Measurements from ENCODE around the gene ACAA2. TPM values are rescaled to one million over a fixed set of nuclear protein-coding genes. Genes with fewer than 3 reads are reported as not detected.
A peak's percentile ranks its signal among the peaks of the same experiment; 100 is the strongest.

ACAA2 gene
- total and polyA plus RNA-seq, 4 donors: 38.6 to 57.0 (median 47.8) TPM

DNA sequence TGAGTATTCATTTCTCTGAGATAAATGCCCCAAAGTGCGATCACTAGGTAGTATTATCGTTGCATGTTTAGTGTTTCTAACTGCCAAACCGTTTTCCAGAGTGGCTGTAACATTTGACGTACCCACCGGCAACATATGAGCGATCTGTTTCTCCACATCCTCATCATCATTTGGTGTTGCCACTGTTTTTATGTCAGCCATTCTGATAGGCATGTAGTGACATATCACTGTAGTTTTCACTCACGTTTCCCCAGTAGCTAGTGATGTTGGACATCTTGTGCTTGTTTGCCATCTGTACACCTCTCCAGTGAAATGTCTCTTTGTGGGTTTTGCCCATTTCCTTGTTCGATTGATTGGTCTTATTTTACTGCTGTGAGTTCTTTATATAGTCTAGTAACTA, 63.8 kb downstream of the ACAA2 start:
- Histone ChIP-seq H3K36me3 (ENCODE audit: control insufficient read depth, insufficient read depth, low read length) (no peaks in the 10 kb centered on the region), H3K4me1 (ENCODE audit: control insufficient read depth, insufficient read depth, low read length) (no peaks in the 10 kb centered on the region), H3K27me3 (ENCODE audit: control insufficient read depth, insufficient read depth, low read length) (no peaks in the 10 kb centered on the region), H3K27ac (ENCODE audit: low read depth, low read length) (no peak overlapping the region), H3K9me3 (ENCODE audit: control insufficient read depth, insufficient read depth, low read length) (no peaks in the 10 kb centered on the region), H3K4me3 (ENCODE audit: low read depth, low read length) (no peak overlapping the region)
- 76% methylated on average over 6 of the region's 8 CpGs for WGBS (ENCODE audit: insufficient coverage)
- DNase-seq (ENCODE audit: low read depth in 4 of 6, low spot score in 6 of 6): peak in 1 of 6 donors; percentile 9

DNA sequence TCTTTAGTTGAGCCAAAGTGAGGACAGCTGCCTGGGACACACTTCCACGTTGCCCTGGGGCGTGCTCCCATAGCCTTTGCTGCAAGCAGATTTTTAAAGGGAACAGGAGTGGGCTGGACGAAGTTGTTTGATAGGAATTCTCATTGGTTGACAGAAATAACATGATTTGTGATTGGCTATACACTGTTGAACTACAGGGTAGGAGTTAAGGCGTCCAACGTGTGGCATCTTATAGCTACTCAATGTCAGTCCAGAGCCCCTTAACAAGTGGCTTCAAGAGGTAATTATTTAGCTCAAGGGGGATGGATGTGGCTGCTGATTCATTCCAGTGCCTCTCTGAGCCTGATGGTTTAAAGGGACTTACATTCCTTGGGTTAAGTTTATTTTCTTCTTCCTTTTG, 65.5 kb downstream of the ACAA2 start:
- Histone ChIP-seq H3K4me3 (ENCODE audit: low read depth, low read length) (no peak overlapping the region), H3K27me3 (ENCODE audit: control insufficient read depth, insufficient read depth, low read length) (no peaks in the 10 kb centered on the region), H3K9me3 (ENCODE audit: control insufficient read depth, insufficient read depth, low read length) (no peaks in the 10 kb centered on the region), H3K36me3 (ENCODE audit: control insufficient read depth, insufficient read depth, low read length) (no peaks in the 10 kb centered on the region), H3K4me1 (ENCODE audit: control insufficient read depth, insufficient read depth, low read length) (no peaks in the 10 kb centered on the region), H3K27ac (ENCODE audit: low read depth, low read length) (no peak overlapping the region)
- 75% methylated on average over 5 of the region's 5 CpGs for WGBS (ENCODE audit: insufficient coverage)
- no peak for DNase-seq (ENCODE audit: low read depth in 4 of 6, low spot score in 6 of 6)

DNA sequence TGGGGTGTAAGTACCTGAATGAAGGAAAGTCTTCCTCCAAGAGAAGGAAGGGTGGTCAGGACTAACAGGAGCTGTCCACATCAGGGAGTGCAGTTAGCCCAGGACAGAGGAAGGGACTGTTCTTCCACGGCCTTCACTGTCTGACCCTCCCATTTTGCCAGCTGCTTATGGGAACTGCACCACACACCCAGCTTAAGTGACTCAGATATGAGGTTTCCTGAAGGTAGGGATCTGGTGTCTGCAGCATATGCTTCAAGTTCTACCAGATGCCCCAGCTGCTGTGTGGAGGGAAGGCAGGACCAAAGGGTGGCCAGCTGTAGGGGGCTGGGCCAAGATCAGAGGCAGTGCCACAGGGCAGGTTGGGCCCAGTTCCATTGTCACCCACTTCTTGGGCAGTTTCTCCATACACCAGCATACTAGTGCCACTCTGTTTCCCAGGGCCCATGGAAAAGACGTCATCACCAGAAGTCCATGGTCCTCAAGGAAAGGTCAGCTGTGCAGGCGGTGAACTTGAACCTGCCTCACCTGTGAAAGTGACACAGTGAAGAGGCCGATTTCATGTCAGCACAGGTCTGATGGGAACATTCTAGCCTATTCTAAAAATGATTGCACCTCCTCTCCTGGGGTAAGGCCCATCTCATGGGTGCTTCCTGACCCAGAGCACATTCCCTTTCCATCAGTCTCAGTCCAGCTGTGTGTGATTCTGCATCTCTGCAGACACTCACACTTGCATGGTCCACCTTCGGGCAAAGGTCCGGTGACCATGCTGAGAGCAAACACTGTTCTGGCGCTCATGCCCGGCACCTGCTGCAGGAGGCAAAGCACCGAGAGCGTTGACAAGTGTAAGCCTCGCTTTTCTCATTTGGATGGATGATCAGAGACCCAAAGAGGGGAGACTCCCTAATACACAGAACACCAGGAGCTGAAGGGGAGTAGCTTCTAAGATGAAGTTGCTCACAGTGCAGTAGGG, 68.0 kb downstream of the ACAA2 start:
- H3K4me3 ChIP-seq (ENCODE audit: low read depth, low read length): no peak overlapping the region
- H3K36me3 ChIP-seq (ENCODE audit: control insufficient read depth, insufficient read depth, low read length): no peaks in the 10 kb centered on the region
- WGBS (ENCODE audit: insufficient coverage): 90% methylated on average over 10 of the region's 11 CpGs
- H3K27me3 ChIP-seq (ENCODE audit: control insufficient read depth, insufficient read depth, low read length): no peaks in the 10 kb centered on the region
- H3K9me3 ChIP-seq (ENCODE audit: control insufficient read depth, insufficient read depth, low read length): no peaks in the 10 kb centered on the region
- DNase-seq (ENCODE audit: low read depth in 4 of 6, low spot score in 6 of 6): no peak
- no peak overlapping the region for H3K27ac ChIP-seq (ENCODE audit: low read depth, low read length)
- H3K4me1 ChIP-seq (ENCODE audit: control insufficient read depth, insufficient read depth, low read length): no peaks in the 10 kb centered on the region

DNA sequence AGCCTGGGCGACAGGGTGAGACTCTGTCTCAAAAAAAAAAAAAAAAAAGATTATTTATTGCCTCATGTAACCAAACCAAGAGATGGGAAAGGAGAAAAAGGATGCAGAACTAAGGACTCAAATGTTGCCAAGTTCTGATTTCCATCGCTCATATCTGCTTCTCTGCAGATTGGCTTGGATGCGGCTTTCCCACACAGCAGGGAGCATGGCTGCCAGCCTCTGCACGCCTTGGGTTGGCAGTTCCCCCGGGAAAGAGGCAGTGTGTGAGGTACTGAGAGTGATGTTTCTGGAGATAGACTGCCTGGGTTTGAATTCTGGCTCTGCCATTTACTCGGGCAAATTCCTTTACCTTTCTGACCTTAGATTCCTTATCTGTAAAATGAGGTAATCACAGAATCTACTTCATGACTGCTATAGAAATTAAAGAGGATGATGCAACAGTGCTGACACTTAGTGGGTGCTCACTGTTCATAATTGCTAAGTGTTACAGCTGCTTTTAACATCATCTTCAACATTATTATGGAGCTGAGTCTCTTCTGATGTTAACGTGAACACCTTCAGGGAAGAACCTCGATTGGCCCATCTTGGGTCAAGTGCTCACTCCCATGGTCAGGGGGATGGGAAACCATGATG, 68.8 kb downstream of the ACAA2 start:
- 73% methylated on average over 2 of the region's 8 CpGs for WGBS (ENCODE audit: insufficient coverage)
- Histone ChIP-seq H3K36me3 (ENCODE audit: control insufficient read depth, insufficient read depth, low read length) (no peaks in the 10 kb centered on the region), H3K4me1 (ENCODE audit: control insufficient read depth, insufficient read depth, low read length) (no peaks in the 10 kb centered on the region), H3K27me3 (ENCODE audit: control insufficient read depth, insufficient read depth, low read length) (no peaks in the 10 kb centered on the region), H3K27ac (ENCODE audit: low read depth, low read length) (no peak overlapping the region), H3K9me3 (ENCODE audit: control insufficient read depth, insufficient read depth, low read length) (no peaks in the 10 kb centered on the region), H3K4me3 (ENCODE audit: low read depth, low read length) (no peak overlapping the region)
- DNase-seq (ENCODE audit: low read depth in 4 of 6, low spot score in 6 of 6): peak in 1 of 6 donors; percentile 79

DNA sequence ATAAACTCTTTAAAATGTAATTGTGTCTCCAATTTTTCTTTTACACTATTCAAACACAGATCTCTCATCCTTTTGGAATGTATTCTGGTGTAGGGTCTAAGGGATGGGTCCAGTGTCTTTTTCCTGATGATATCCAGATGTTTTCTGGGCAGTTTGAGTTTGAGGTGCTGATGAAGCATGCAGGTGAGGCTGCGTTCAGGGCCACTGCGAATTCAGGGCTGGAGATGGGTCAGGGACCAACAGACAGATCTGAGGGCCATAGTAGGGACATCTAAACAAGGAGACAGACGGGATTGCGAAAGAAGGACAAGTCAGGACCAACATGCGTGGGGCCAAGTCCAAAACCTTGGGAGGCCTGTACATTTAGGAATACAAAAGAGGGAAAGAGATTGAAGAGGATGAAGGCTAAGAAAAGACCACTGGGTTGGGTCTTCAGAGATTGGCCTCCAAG, 70.2 kb downstream of the ACAA2 start:
- DNase-seq (ENCODE audit: low read depth in 4 of 6, low spot score in 6 of 6): no peak
- no peaks in the 10 kb centered on the region for H3K4me1 ChIP-seq (ENCODE audit: control insufficient read depth, insufficient read depth, low read length)
- no peaks in the 10 kb centered on the region for H3K9me3 ChIP-seq (ENCODE audit: control insufficient read depth, insufficient read depth, low read length)
- 91% methylated on average over 5 of the region's 5 CpGs for whole genome bisulfite sequencing (ENCODE audit: insufficient coverage)
- no peaks in the 10 kb centered on the region for H3K36me3 ChIP-seq (ENCODE audit: control insufficient read depth, insufficient read depth, low read length)
- H3K4me3 ChIP-seq (ENCODE audit: low read depth, low read length): no peak overlapping the region
- H3K27me3 ChIP-seq (ENCODE audit: control insufficient read depth, insufficient read depth, low read length): no peaks in the 10 kb centered on the region
- no peak overlapping the region for H3K27ac ChIP-seq (ENCODE audit: low read depth, low read length)

- no peaks in the 10 kb centered on the region for H3K4me1 ChIP-seq (ENCODE audit: control insufficient read depth, insufficient read depth, low read length)
- no peak overlapping the region for H3K4me3 ChIP-seq (ENCODE audit: low read depth, low read length)
- H3K9me3 ChIP-seq (ENCODE audit: control insufficient read depth, insufficient read depth, low read length): no peaks in the 10 kb centered on the region
- H3K36me3 ChIP-seq (ENCODE audit: control insufficient read depth, insufficient read depth, low read length): no peaks in the 10 kb centered on the region
- WGBS (ENCODE audit: insufficient coverage): no CpG with 5 or more reads among the region's 4 CpGs
- DNase-seq (ENCODE audit: low read depth in 4 of 6, low spot score in 6 of 6): no peak
- no peaks in the 10 kb centered on the region for H3K27me3 ChIP-seq (ENCODE audit: control insufficient read depth, insufficient read depth, low read length)
- no peak overlapping the region for H3K27ac ChIP-seq (ENCODE audit: low read depth, low read length)
These were observed 70.8 kb downstream of the ACAA2 start for GRCh38 chr18:49742316-49743116.

DNA sequence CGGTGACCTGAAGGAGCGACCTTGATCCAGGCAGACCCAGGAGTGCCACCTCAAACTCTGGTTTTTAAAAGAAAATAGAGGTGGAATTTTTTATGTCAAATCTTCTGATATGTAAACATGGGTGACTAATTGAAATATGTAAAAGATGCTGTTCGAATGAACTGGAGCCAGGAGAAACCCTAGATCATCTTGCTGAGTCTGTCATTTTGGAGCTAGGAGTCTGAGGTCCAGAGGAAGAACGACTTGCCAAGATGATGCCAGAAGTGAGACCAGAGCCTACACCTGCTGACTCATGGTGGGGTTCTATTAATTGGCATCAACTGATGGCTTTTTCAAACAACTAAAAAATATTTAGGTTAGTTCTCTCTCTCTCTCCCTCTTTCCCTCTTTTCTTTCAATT, 74.1 kb downstream of the ACAA2 start:
- no peak overlapping the region for H3K4me3 ChIP-seq (ENCODE audit: low read depth, low read length)
- no peaks in the 10 kb centered on the region for H3K4me1 ChIP-seq (ENCODE audit: control insufficient read depth, insufficient read depth, low read length)
- no peaks in the 10 kb centered on the region for H3K36me3 ChIP-seq (ENCODE audit: control insufficient read depth, insufficient read depth, low read length)
- no peaks in the 10 kb centered on the region for H3K9me3 ChIP-seq (ENCODE audit: control insufficient read depth, insufficient read depth, low read length)
- H3K27me3 ChIP-seq (ENCODE audit: control insufficient read depth, insufficient read depth, low read length): no peaks in the 10 kb centered on the region
- DNase-seq (ENCODE audit: low read depth in 4 of 6, low spot score in 6 of 6): no peak
- 81% methylated on average over 3 of the region's 4 CpGs for WGBS (ENCODE audit: insufficient coverage)
- H3K27ac ChIP-seq (ENCODE audit: low read depth, low read length): no peak overlapping the region

DNA sequence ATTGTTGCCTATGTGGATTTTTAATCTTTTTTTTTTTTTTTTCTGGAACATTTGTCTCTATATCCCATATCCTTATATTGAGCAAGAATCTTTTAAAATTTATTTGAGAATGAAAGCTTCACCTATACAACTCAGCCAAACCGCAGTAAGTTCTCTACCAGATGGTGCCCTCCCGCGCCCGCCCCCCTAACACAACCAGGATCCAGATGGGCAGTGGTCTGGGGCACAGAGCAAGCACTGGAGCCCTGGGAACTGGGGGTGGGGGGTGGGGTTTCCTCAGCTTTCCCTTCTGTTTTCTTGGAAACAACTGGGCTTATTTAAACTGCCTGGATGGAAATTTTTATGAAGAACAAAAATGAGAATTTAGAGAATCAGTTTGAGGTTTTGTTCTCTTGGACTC, 74.6 kb downstream of the ACAA2 start:
- no peak overlapping the region for H3K27ac ChIP-seq (ENCODE audit: low read depth, low read length)
- H3K9me3 ChIP-seq (ENCODE audit: control insufficient read depth, insufficient read depth, low read length): no peaks in the 10 kb centered on the region
- H3K4me1 ChIP-seq (ENCODE audit: control insufficient read depth, insufficient read depth, low read length): no peaks in the 10 kb centered on the region
- no peaks in the 10 kb centered on the region for H3K27me3 ChIP-seq (ENCODE audit: control insufficient read depth, insufficient read depth, low read length)
- WGBS (ENCODE audit: insufficient coverage): no CpG with 5 or more reads among the region's 4 CpGs
- DNase-seq (ENCODE audit: low read depth in 4 of 6, low spot score in 6 of 6): no peak
- no peak overlapping the region for H3K4me3 ChIP-seq (ENCODE audit: low read depth, low read length)
- H3K36me3 ChIP-seq (ENCODE audit: control insufficient read depth, insufficient read depth, low read length): no peaks in the 10 kb centered on the region

DNA sequence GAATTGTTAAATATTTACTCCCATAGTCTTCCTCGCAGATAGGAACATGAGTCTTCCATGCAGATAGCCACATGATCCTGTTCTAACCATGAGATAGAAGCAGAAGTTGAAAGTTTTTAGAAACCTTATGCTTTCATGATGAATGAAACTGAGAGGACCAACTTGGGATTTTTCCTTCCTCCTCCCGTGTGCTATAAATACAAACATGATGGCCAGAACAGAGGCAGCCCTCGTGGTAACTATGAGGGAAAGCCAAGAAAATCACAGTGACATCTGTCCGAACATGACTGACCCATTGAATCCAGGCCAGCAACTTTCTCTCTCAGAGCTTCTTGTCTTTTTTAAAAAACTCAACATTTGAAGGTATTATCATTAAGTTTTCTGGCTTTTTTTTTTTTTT, 78.5 kb downstream of the ACAA2 start:
- Histone ChIP-seq H3K36me3 (ENCODE audit: control insufficient read depth, insufficient read depth, low read length) (no peaks in the 10 kb centered on the region), H3K4me3 (ENCODE audit: low read depth, low read length) (no peak overlapping the region), H3K4me1 (ENCODE audit: control insufficient read depth, insufficient read depth, low read length) (no peaks in the 10 kb centered on the region), H3K27me3 (ENCODE audit: control insufficient read depth, insufficient read depth, low read length) (no peaks in the 10 kb centered on the region), H3K9me3 (ENCODE audit: control insufficient read depth, insufficient read depth, low read length) (no peaks in the 10 kb centered on the region), H3K27ac (ENCODE audit: low read depth, low read length) (no peak overlapping the region)
- 86% methylated on average over 1 of the region's 4 CpGs for WGBS (ENCODE audit: insufficient coverage)
- no peak for DNase-seq (ENCODE audit: low read depth in 4 of 6, low spot score in 6 of 6)
